ENCODE data around the gene ATP8A2.
A peak's percentile ranks its signal among the peaks of the same experiment; 100 is the strongest.

DNA sequence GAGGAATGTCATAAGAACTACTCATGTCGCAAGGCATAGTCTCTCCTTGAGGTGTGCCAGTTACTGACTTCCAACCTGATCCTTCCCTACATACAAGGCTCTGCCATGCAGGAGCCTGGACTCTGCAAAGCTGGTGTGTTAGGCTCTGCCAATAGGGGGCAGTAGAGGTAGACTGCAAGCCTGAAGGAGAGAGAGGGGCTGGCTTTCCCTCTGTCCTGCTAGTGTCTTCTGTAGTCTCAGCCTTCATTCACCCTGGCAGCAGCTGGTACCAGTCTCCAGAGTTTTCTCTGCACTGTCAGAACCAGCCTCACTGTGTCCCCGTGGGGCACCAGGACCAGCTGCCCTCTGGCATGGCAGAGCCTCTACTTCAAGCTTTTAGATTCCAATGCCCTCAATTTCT lies 665.5 kb downstream of the ATP8A2 start:
- no peak for TF ChIP-seq ATF1 (CRISPR knock-in tag; IDR thresholded peaks at IDR 0.05)
- TF ChIP-seq, protein P1, sequence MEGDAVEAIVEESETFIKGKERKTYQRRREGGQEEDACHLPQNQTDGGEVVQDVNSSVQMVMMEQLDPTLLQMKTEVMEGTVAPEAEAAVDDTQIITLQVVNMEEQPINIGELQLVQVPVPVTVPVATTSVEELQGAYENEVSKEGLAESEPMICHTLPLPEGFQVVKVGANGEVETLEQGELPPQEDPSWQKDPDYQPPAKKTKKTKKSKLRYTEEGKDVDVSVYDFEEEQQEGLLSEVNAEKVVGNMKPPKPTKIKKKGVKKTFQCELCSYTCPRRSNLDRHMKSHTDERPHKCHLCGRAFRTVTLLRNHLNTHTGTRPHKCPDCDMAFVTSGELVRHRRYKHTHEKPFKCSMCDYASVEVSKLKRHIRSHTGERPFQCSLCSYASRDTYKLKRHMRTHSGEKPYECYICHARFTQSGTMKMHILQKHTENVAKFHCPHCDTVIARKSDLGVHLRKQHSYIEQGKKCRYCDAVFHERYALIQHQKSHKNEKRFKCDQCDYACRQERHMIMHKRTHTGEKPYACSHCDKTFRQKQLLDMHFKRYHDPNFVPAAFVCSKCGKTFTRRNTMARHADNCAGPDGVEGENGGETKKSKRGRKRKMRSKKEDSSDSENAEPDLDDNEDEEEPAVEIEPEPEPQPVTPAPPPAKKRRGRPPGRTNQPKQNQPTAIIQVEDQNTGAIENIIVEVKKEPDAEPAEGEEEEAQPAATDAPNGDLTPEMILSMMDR (IDR thresholded peaks at IDR 0.05) = peak; percentile 90
- no peak for TF ChIP-seq ZNF138 (CRISPR knock-in tag; conservative IDR thresholded peaks at IDR 0.05)
- no peak for TF ChIP-seq TP53 (CRISPR knock-in tag; IDR thresholded peaks at IDR 0.05)

All from WTC11 (cell line).